ENCODE data around the gene JAKMIP1.
"Not testable (repeated sequence)": the region's sequence is repeated elsewhere in the genome, so short reads cannot be mapped to it uniquely, and the experiment has no call there.

JAKMIP1 gene

GRCh38 chr4:6141021-6141420 is 59.3 kb downstream of the JAKMIP1 start:
- DNase-seq = not testable (repeated sequence)

- no peak for DNase-seq
Measured at GRCh38 chr4:6137747-6138135, 62.6 kb downstream of the JAKMIP1 start.

GRCh38 chr4:6137027-6137746 is 63.2 kb downstream of the JAKMIP1 start:
- DNase-seq = no peak

GRCh38 chr4:6134612-6135220 is 65.6 kb downstream of the JAKMIP1 start:
- DNase-seq = peak; percentile 39 to 45

- no peak for DNase-seq
Measured at GRCh38 chr4:6132716-6133115, 67.6 kb downstream of the JAKMIP1 start.

GRCh38 chr4:6128221-6128850 is 72.0 kb downstream of the JAKMIP1 start:
- no peak for DNase-seq

- DNase-seq = no peak
Measured at GRCh38 chr4:6126971-6127745, 73.2 kb downstream of the JAKMIP1 start.

GRCh38 chr4:6125103-6125651 is 75.2 kb downstream of the JAKMIP1 start:
- no peak for DNase-seq

- DNase-seq = no peak
Measured at GRCh38 chr4:6124386-6125102, 75.8 kb downstream of the JAKMIP1 start.

- DNase-seq = no peak
Measured at GRCh38 chr4:6123976-6124375, 76.4 kb downstream of the JAKMIP1 start.

GRCh38 chr4:6123541-6123940 is 76.8 kb downstream of the JAKMIP1 start:
- DNase-seq = no peak

GRCh38 chr4:6123116-6123515 is 77.2 kb downstream of the JAKMIP1 start:
- no peak for DNase-seq

- no peak for DNase-seq
Measured at GRCh38 chr4:6122496-6122895, 77.9 kb downstream of the JAKMIP1 start.

GRCh38 chr4:6121941-6122340 is 78.4 kb downstream of the JAKMIP1 start:
- DNase-seq = no peak

- no peak for DNase-seq
Measured at GRCh38 chr4:6121276-6121850, 79.0 kb downstream of the JAKMIP1 start.

- DNase-seq = no peak
Measured at GRCh38 chr4:6120361-6120760, 80.0 kb downstream of the JAKMIP1 start.

GRCh38 chr4:6119507-6120020 is 80.8 kb downstream of the JAKMIP1 start:
- no peak for DNase-seq

- DNase-seq = no peak
Measured at GRCh38 chr4:6118201-6118600, 82.1 kb downstream of the JAKMIP1 start.

- no peak for DNase-seq
Measured at GRCh38 chr4:6116696-6117285, 83.6 kb downstream of the JAKMIP1 start.

- DNase-seq = no peak
Measured at GRCh38 chr4:6115746-6116586, 84.4 kb downstream of the JAKMIP1 start.
